Endothelial cell (in vitro differentiated cells): ENCODE measurements around the gene AP4B1. TPM values are rescaled to one million over a fixed set of nuclear protein-coding genes. Genes with fewer than 3 reads are reported as not detected.

Experiments
- DNase-seq: peaks from one replicate; pipeline ENCODE4 v3.0.0; 2021; ENCODE audit warnings: low spot score
- H3K27ac Mint-ChIP-seq: one replicate; pipeline ENCODE4 v1.8.0; 2021; ENCODE audit warnings: mixed read lengths, inconsistent platforms; ENCODE audit not compliant: unreplicated experiment
- H3K27me3 Mint-ChIP-seq: one replicate; pipeline ENCODE4 v1.8.0; 2021; ENCODE audit warnings: mild to moderate bottlenecking, moderate library complexity, mixed read lengths, inconsistent platforms; ENCODE audit not compliant: unreplicated experiment
- H3K36me3 Mint-ChIP-seq: one replicate; pipeline ENCODE4 v1.8.0; 2021; ENCODE audit warnings: mild to moderate bottlenecking, low read depth, mixed read lengths, inconsistent platforms; ENCODE audit not compliant: unreplicated experiment
- H3K4me1 Mint-ChIP-seq: one replicate; pipeline ENCODE4 v1.8.0; 2021; ENCODE audit warnings: mild to moderate bottlenecking, mixed read lengths, inconsistent platforms; ENCODE audit not compliant: unreplicated experiment
- H3K4me3 Mint-ChIP-seq: one replicate; pipeline ENCODE4 v1.8.0; 2021; ENCODE audit warnings: mild to moderate bottlenecking, mixed read lengths, inconsistent platforms; ENCODE audit not compliant: unreplicated experiment
- H3K9me3 Mint-ChIP-seq: one replicate; pipeline ENCODE4 v1.8.0; 2021; ENCODE audit warnings: mixed read lengths, inconsistent platforms; ENCODE audit not compliant: unreplicated experiment
- CTCF ChIP-seq: fragments of 200-600 bp; sonication (generic); IDR thresholded peaks from one replicate; pipeline ENCODE4 v1.5.0; 2021; ENCODE audit warnings: antibody characterized with exemption; ENCODE audit not compliant: unreplicated experiment
- total RNA-seq: library from RNA; stranded (reverse); fragmentation: NEBNext Ultra II Directional; extraction: Animal tissue kit (Norgen Biotek cat#: 25700); gene quantifications from one replicate; pipeline ENCODE4 v1.2.1, GENCODE V29; 2021; ENCODE audit not compliant: unreplicated experiment

AP4B1 gene
- total RNA-seq, 1 donor from 2014 or later, result 28.4 TPM

- H3K36me3 Mint-ChIP-seq, result peaks cover 17% of the 10 kb centered on the region
- DNase-seq, result no peak
- peaks cover 19% of the 10 kb centered on the region for H3K4me1 Mint-ChIP-seq
- no peaks in the 10 kb centered on the region for H3K9me3 Mint-ChIP-seq
- H3K27ac Mint-ChIP-seq, result no peak overlapping the region
- H3K4me3 Mint-ChIP-seq, result no peak overlapping the region
- no peaks in the 10 kb centered on the region for H3K27me3 Mint-ChIP-seq
- TF ChIP-seq CTCF, result no peak
Observed at GRCh38 chr1:113943028-113943811, 38.6 kb upstream of the AP4B1 start.

GRCh38 chr1:113942527-113942926 is 37.9 kb upstream of the AP4B1 start:
- TF ChIP-seq CTCF, result no peak
- H3K4me1 Mint-ChIP-seq, result peaks cover 20% of the 10 kb centered on the region
- H3K4me3 Mint-ChIP-seq, result no peak overlapping the region
- no peak for DNase-seq
- H3K27ac Mint-ChIP-seq, result no peak overlapping the region
- peaks cover 17% of the 10 kb centered on the region for H3K36me3 Mint-ChIP-seq
- no peaks in the 10 kb centered on the region for H3K27me3 Mint-ChIP-seq
- H3K9me3 Mint-ChIP-seq, result no peaks in the 10 kb centered on the region

- Mint-ChIP-seq H3K36me3 (peaks cover 17% of the 10 kb centered on the region), H3K27me3 (no peaks in the 10 kb centered on the region), H3K4me3 (no peak overlapping the region), H3K27ac (no peak overlapping the region), H3K4me1 (peaks cover 15% of the 10 kb centered on the region), H3K9me3 (no peaks in the 10 kb centered on the region)
- DNase-seq, result no peak
- no peak for TF ChIP-seq CTCF
Observed at GRCh38 chr1:113941245-113941559, 36.6 kb upstream of the AP4B1 start.

- Mint-ChIP-seq H3K4me3 (no peak overlapping the region), H3K27ac (no peak overlapping the region), H3K4me1 (peaks cover 11% of the 10 kb centered on the region), H3K9me3 (no peaks in the 10 kb centered on the region), H3K36me3 (peaks cover 17% of the 10 kb centered on the region), H3K27me3 (no peaks in the 10 kb centered on the region)
- DNase-seq, result no peak
- TF ChIP-seq CTCF, result no peak
Observed at GRCh38 chr1:113940365-113941244, 36.0 kb upstream of the AP4B1 start.

GRCh38 chr1:113938192-113938591 is 33.6 kb upstream of the AP4B1 start:
- no peak for TF ChIP-seq CTCF
- Mint-ChIP-seq H3K4me1 (peaks cover 18% of the 10 kb centered on the region), H3K27ac (no peak overlapping the region), H3K4me3 (no peak overlapping the region), H3K36me3 (peaks cover 10% of the 10 kb centered on the region), H3K27me3 (no peaks in the 10 kb centered on the region), H3K9me3 (no peaks in the 10 kb centered on the region)
- DNase-seq, result no peak
